HCT116 (cell line): ENCODE results near the gene F10.

ENCODE experiments used
- EZH2 ChIP-seq: fragments of 200-600 bp; sonication (generic); IDR thresholded peaks from 2 replicates; pipeline ENCODE4 v1.6.1; 2017; ENCODE audit warnings: antibody characterized with exemption, mixed run types
- JUND ChIP-seq: IDR thresholded peaks from 2 replicates; pipeline ENCODE4 v1.6.1; 2012
- POLR2A ChIP-seq: IDR thresholded peaks from 2 replicates; pipeline ENCODE4 v1.7.0; 2011; ENCODE audit warnings: borderline replicate concordance; ENCODE audit not compliant: insufficient read depth, insufficient read length; ENCODE audit errors: extremely low read depth
- POLR2AphosphoS5 ChIP-seq: IDR thresholded peaks from 2 replicates; pipeline ENCODE4 v1.6.1; 2011; ENCODE audit warnings: mild to moderate bottlenecking, low read depth, low read length, moderate library complexity
- SIN3A ChIP-seq: IDR thresholded peaks from 2 replicates; pipeline ENCODE4 v1.6.1; 2012; ENCODE audit warnings: low read depth
- SRF ChIP-seq: IDR thresholded peaks from 2 replicates; pipeline ENCODE4 v1.6.1; 2012; ENCODE audit warnings: low read depth
- YY1 ChIP-seq: IDR thresholded peaks from 2 replicates; pipeline ENCODE4 v1.6.1; 2011; ENCODE audit warnings: low read length, low read depth, moderate library complexity, mild to moderate bottlenecking; ENCODE audit not compliant: insufficient replicate concordance; ENCODE audit errors: extremely low read depth
- ZFX ChIP-seq: fragments of 450-650 bp; IDR thresholded peaks from 2 replicates; pipeline ENCODE4 v1.6.1; 2017
- ZNF274 ChIP-seq: fragments of 200-500 bp; sonication (Bioruptor generic); IDR thresholded peaks from 2 replicates; pipeline ENCODE4 v1.6.1; 2014; ENCODE audit warnings: mild to moderate bottlenecking, low read depth, low read length, inconsistent platforms
- TF ChIP-seq, protein P1 (sequence below), 3 experiments: fragments of 200-600 bp in 1 of 3; sonication (generic) in 1 of 3; IDR thresholded peaks in 2 of 3; conservative IDR thresholded peaks in 1 of 3; 2 replicates each; pipeline ENCODE4 v1.5.1; 2012 to 2017; ENCODE audit warnings: low read depth in 2 of 3, low read length in 2 of 3, antibody characterized with exemption in 1 of 3, borderline replicate concordance in 1 of 3, control low read depth in 1 of 3, mild to moderate bottlenecking in 1 of 3, mixed read lengths in 1 of 3, mixed run types in 1 of 3, moderate library complexity in 1 of 3; ENCODE audit not compliant: insufficient read depth in 1 of 3
- TF ChIP-seq, protein P2 (sequence below): IDR thresholded peaks from 2 replicates; pipeline ENCODE4 v1.6.1; 2012; ENCODE audit warnings: low read depth
- TF ChIP-seq, protein P3 (sequence below): IDR thresholded peaks from 2 replicates; pipeline ENCODE4 v1.6.1; 2012

DNA sequence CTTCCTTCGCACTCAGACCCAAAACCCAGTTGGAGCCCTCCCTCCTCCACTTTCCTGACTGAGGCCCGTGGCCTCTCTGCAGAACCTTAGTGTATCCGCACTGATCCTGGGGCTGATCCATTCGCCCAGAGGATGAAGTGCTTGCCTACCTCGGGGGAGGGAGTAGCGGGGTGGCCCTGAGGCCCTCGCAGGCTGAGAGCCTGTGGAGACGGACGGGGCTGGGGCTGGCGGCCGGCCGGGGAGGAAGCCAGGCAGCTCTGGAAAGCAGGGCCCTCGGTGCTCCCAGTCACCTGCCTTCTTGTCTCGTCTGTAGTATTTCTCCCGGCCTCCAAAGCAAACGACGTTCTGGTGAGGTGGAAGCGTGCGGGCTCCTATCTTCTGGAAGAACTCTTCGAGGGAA is 37.1 kb downstream of the F10 start:
- TF ChIP-seq, protein P1, sequence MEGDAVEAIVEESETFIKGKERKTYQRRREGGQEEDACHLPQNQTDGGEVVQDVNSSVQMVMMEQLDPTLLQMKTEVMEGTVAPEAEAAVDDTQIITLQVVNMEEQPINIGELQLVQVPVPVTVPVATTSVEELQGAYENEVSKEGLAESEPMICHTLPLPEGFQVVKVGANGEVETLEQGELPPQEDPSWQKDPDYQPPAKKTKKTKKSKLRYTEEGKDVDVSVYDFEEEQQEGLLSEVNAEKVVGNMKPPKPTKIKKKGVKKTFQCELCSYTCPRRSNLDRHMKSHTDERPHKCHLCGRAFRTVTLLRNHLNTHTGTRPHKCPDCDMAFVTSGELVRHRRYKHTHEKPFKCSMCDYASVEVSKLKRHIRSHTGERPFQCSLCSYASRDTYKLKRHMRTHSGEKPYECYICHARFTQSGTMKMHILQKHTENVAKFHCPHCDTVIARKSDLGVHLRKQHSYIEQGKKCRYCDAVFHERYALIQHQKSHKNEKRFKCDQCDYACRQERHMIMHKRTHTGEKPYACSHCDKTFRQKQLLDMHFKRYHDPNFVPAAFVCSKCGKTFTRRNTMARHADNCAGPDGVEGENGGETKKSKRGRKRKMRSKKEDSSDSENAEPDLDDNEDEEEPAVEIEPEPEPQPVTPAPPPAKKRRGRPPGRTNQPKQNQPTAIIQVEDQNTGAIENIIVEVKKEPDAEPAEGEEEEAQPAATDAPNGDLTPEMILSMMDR (IDR thresholded peaks at IDR 0.05 in 2 of 3, conservative IDR thresholded peaks at IDR 0.05 in 1 of 3; ENCODE audit: borderline replicate concordance in 1 of 3, insufficient read depth in 1 of 3, low read depth in 2 of 3, low read length in 2 of 3) = no peak
- TF ChIP-seq POLR2A (no peak), POLR2AphosphoS5 (no peak), JUND (no peak), ZNF274 (no peak), SRF (no peak), YY1 (no peak), EZH2 (no peak), ZFX (no peak), SIN3A (no peak)
- TF ChIP-seq, protein P2, sequence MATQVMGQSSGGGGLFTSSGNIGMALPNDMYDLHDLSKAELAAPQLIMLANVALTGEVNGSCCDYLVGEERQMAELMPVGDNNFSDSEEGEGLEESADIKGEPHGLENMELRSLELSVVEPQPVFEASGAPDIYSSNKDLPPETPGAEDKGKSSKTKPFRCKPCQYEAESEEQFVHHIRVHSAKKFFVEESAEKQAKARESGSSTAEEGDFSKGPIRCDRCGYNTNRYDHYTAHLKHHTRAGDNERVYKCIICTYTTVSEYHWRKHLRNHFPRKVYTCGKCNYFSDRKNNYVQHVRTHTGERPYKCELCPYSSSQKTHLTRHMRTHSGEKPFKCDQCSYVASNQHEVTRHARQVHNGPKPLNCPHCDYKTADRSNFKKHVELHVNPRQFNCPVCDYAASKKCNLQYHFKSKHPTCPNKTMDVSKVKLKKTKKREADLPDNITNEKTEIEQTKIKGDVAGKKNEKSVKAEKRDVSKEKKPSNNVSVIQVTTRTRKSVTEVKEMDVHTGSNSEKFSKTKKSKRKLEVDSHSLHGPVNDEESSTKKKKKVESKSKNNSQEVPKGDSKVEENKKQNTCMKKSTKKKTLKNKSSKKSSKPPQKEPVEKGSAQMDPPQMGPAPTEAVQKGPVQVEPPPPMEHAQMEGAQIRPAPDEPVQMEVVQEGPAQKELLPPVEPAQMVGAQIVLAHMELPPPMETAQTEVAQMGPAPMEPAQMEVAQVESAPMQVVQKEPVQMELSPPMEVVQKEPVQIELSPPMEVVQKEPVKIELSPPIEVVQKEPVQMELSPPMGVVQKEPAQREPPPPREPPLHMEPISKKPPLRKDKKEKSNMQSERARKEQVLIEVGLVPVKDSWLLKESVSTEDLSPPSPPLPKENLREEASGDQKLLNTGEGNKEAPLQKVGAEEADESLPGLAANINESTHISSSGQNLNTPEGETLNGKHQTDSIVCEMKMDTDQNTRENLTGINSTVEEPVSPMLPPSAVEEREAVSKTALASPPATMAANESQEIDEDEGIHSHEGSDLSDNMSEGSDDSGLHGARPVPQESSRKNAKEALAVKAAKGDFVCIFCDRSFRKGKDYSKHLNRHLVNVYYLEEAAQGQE = no peak
- TF ChIP-seq, protein P3, sequence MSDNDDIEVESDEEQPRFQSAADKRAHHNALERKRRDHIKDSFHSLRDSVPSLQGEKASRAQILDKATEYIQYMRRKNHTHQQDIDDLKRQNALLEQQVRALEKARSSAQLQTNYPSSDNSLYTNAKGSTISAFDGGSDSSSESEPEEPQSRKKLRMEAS = no peak
